IMR-90 (cell line): ENCODE data around the gene CSPG5. TPM values are rescaled to one million over a fixed set of nuclear protein-coding genes. Genes with fewer than 3 reads are reported as not detected.

Experiments
- ATAC-seq: fragments of 200-7000 bp; cut with Tn5 transposase; 2 replicates; pipeline ENCODE4 v1.9.1; 2020; ENCODE audit warnings: low read depth, mild to moderate bottlenecking, moderate library complexity
- BruUV-seq: library from RNA; stranded (reverse); fragments of 400-500 nt; replicated peaks from 2 replicates; lab custom pipeline; 2021; lab: Mats Ljungman, UMichigan
- CTCF ChIA-PET: fragments of 300-600 bp; formaldehyde crosslinking; extraction: SDS; loops from one replicate; lab custom pipeline; 2021; ENCODE audit warnings: antibody characterized with exemption; lab: Yijun Ruan, JAX
- POLR2A ChIA-PET: fragments of 300-600 bp; sonication (Branson Sonifier 250); formaldehyde crosslinking; loops from one replicate; lab custom pipeline; 2022; ENCODE audit warnings: antibody characterized with exemption; ENCODE audit not compliant: unreplicated experiment; lab: Charles Lee
- DNase-seq: peaks from one replicate; pipeline ENCODE4 v3.0.0; 2013
- H2AFZ ChIP-seq: replicated peaks from 2 replicates; pipeline ENCODE3; 2013; ENCODE audit warnings: low read length, mild to moderate bottlenecking; ENCODE audit not compliant: poor library complexity
- H2AK5ac ChIP-seq: 2 replicates; pipeline ENCODE4 v1.6.1; 2013; ENCODE audit warnings: low read depth, low read length, inconsistent platforms
- H2AK9ac ChIP-seq: replicated peaks from 2 replicates; pipeline ENCODE3; 2013; ENCODE audit warnings: mild to moderate bottlenecking, low read depth, low read length, moderate library complexity; ENCODE audit not compliant: poor library complexity
- H2BK120ac ChIP-seq: 2 replicates; pipeline ENCODE4 v1.6.1; 2013; ENCODE audit warnings: low read depth, low read length, inconsistent platforms
- H2BK15ac ChIP-seq: 3 replicates; pipeline ENCODE4 v1.6.1; 2013; ENCODE audit warnings: low read depth, low read length, inconsistent platforms
- H2BK20ac ChIP-seq: 2 replicates; pipeline ENCODE4 v1.6.1; 2013; ENCODE audit warnings: low read depth, mild to moderate bottlenecking, inconsistent platforms, low read length, moderate library complexity
- H2BK5ac ChIP-seq: 2 replicates; pipeline ENCODE4 v1.6.1; 2013; ENCODE audit warnings: mild to moderate bottlenecking, low read depth, low read length, inconsistent platforms; ENCODE audit not compliant: poor library complexity, severe bottlenecking
- H3K14ac ChIP-seq: replicated peaks from 2 replicates; pipeline ENCODE4 v1.6.1; 2013; ENCODE audit warnings: low read depth, low read length, inconsistent platforms
- H3K18ac ChIP-seq: 2 replicates; pipeline ENCODE4 v1.6.1; 2013; ENCODE audit warnings: low read depth, low read length, control low read depth
- H3K23ac ChIP-seq: 2 replicates; pipeline ENCODE4 v1.6.1; 2013; ENCODE audit warnings: low read depth, low read length, inconsistent platforms
- H3K27ac ChIP-seq: 2 replicates; pipeline ENCODE4 v1.5.1; 2013; ENCODE audit warnings: mild to moderate bottlenecking, control low read depth, low read length; ENCODE audit not compliant: insufficient read depth
- H3K27me3 ChIP-seq: 2 replicates; pipeline ENCODE4 v1.6.1; 2013; ENCODE audit warnings: low read length; ENCODE audit not compliant: control insufficient read depth, insufficient read depth
- H3K36me3 ChIP-seq: 2 replicates; pipeline ENCODE4 v1.6.1; 2013; ENCODE audit warnings: low read length, mixed read lengths; ENCODE audit not compliant: control insufficient read depth, insufficient read depth
- H3K4ac ChIP-seq: 2 replicates; pipeline ENCODE4 v1.6.1; 2013; ENCODE audit warnings: low read depth, low read length, inconsistent platforms
- H3K4me1 ChIP-seq: 2 replicates; pipeline ENCODE4 v1.6.1; 2013; ENCODE audit warnings: low read length, mixed read lengths; ENCODE audit not compliant: control insufficient read depth, insufficient read depth
- H3K4me2 ChIP-seq: 2 replicates; pipeline ENCODE4 v1.6.1; 2013; ENCODE audit warnings: low read depth, mild to moderate bottlenecking, control low read depth, low read length, moderate library complexity
- H3K4me3 ChIP-seq: 2 replicates; pipeline ENCODE4 v1.5.1; 2013; ENCODE audit warnings: low read depth, mild to moderate bottlenecking, control low read depth, low read length, moderate library complexity; ENCODE audit not compliant: insufficient read depth
- H3K56ac ChIP-seq: 2 replicates; pipeline ENCODE4 v1.6.1; 2013; ENCODE audit warnings: low read length, inconsistent platforms; ENCODE audit not compliant: insufficient read depth; ENCODE audit errors: extremely low read depth
- H3K79me1 ChIP-seq, 2 experiments: 2 replicates each; pipeline ENCODE4 v1.6.1; 2013; ENCODE audit warnings: low read length in 2 of 2, inconsistent platforms in 1 of 2, low read depth in 1 of 2
- H3K9ac ChIP-seq: 2 replicates; pipeline ENCODE4 v1.6.1; 2013; ENCODE audit warnings: low read depth, low read length, control low read depth
- H3K9me1 ChIP-seq: 2 replicates; pipeline ENCODE4 v1.6.1; 2013; ENCODE audit warnings: low read length, inconsistent platforms; ENCODE audit not compliant: insufficient read depth
- H3K9me3 ChIP-seq: 2 replicates; pipeline ENCODE4 v1.6.1; 2013; ENCODE audit warnings: low read length; ENCODE audit not compliant: control insufficient read depth, insufficient read depth
- H4K20me1 ChIP-seq: 2 replicates; pipeline ENCODE4 v1.6.1; 2013; ENCODE audit warnings: low read length, inconsistent platforms; ENCODE audit not compliant: insufficient read depth
- H4K5ac ChIP-seq: 2 replicates; pipeline ENCODE4 v1.6.1; 2013; ENCODE audit warnings: mild to moderate bottlenecking, low read depth, low read length, control low read depth
- H4K8ac ChIP-seq, 2 experiments: 2 replicates each; pipeline ENCODE4 v1.6.1; 2013; ENCODE audit warnings: low read depth in 2 of 2, low read length in 2 of 2, control low read depth in 1 of 2, inconsistent platforms in 1 of 2
- H4K91ac ChIP-seq: 2 replicates; pipeline ENCODE4 v1.6.1; 2013; ENCODE audit warnings: low read depth, low read length, inconsistent platforms; ENCODE audit not compliant: insufficient read depth
- BHLHE40 ChIP-seq: fragments of 150-350 bp; IDR thresholded peaks from 2 replicates; pipeline ENCODE4 v1.6.1; 2016; ENCODE audit warnings: mild to moderate bottlenecking, low read depth, low read length
- CEBPB ChIP-seq: IDR thresholded peaks from 2 replicates; pipeline ENCODE4 v1.6.1; 2012; ENCODE audit warnings: low read depth, low read length, improper control_type of control experiment
- CHD1 ChIP-seq: IDR thresholded peaks from 2 replicates; pipeline ENCODE4 v1.6.1; 2012; ENCODE audit warnings: low read depth, low read length, improper control_type of control experiment
- FOS ChIP-seq: fragments of 150-350 bp; IDR thresholded peaks from 2 replicates; pipeline ENCODE4 v1.6.1; 2016; ENCODE audit warnings: low read depth, low read length
- MAFK ChIP-seq: IDR thresholded peaks from 2 replicates; pipeline ENCODE4 v1.6.1; 2012; ENCODE audit warnings: low read depth, low read length, improper control_type of control experiment
- MXI1 ChIP-seq: IDR thresholded peaks from 2 replicates; pipeline ENCODE4 v1.6.1; 2012; ENCODE audit warnings: low read depth, mild to moderate bottlenecking, low read length, moderate library complexity, borderline replicate concordance
- NFE2L2 ChIP-seq: fragments of 150-350 bp; IDR thresholded peaks from 2 replicates; pipeline ENCODE4 v1.6.1; 2016; ENCODE audit warnings: low read depth, mild to moderate bottlenecking, low read length
- POLR2A ChIP-seq: IDR thresholded peaks from 2 replicates; pipeline ENCODE4 v1.6.1; 2012; ENCODE audit warnings: mild to moderate bottlenecking, low read depth, low read length
- RAD21 ChIP-seq: IDR thresholded peaks from 2 replicates; pipeline ENCODE4 v1.6.1; 2012; ENCODE audit warnings: low read length, improper control_type of control experiment
- RCOR1 ChIP-seq: IDR thresholded peaks from 2 replicates; pipeline ENCODE4 v1.6.1; 2012; ENCODE audit warnings: mild to moderate bottlenecking, low read length, improper control_type of control experiment; ENCODE audit not compliant: insufficient replicate concordance
- RFX5 ChIP-seq: IDR thresholded peaks from 2 replicates; pipeline ENCODE4 v1.8.0; 2012; ENCODE audit warnings: low read depth, mild to moderate bottlenecking, low read length, moderate library complexity
- SMC3 ChIP-seq: fragments of 150-350 bp; IDR thresholded peaks from 2 replicates; pipeline ENCODE4 v1.6.1; 2016; ENCODE audit warnings: low read depth, mild to moderate bottlenecking, antibody characterized with exemption, low read length, moderate library complexity
- WGBS, 2 experiments: methylation state at CpG; one replicate each; pipeline versions ENCODE4 v1.1.5 to v1.1.7; 2013; ENCODE audit warnings: missing lambda C conversion rate in 2 of 2; ENCODE audit not compliant: insufficient read length in 1 of 2; ENCODE audit errors: extremely low coverage in 2 of 2; 5-methylcytosine and 5-hydroxymethylcytosine counted together
- dilution Hi-C: fragments of 300-500 bp; cut with HindIII; formaldehyde crosslinking; loops from one replicate; pipeline ENCODE4 v1.14.3; 2018; ENCODE audit warnings: low sequenced_read_pairs; ENCODE audit not compliant: unreplicated experiment
- in situ Hi-C: fragments of 300-500 bp; cut with MboI; formaldehyde crosslinking; loops from 3 replicates; pipeline ENCODE4 v1.14.3; 2019; ENCODE audit warnings: low sequenced_read_pairs, inconsistent platforms, mixed read lengths
- intact Hi-C: fragments of 100-400 bp; cut with micrococcal nuclease; formaldehyde crosslinking; loops from 2 replicates; pipeline ENCODE4 v1.10.0; 2022
- polyA plus RNA-seq, 3 experiments: library from polyadenylated mRNA; depleted of rRNA; stranded (reverse); fragments of >200 nt; gene quantifications; 2 replicates each; pipeline ENCODE4 v1.2.3, GENCODE V29; 2012; ENCODE audit warnings: low replicate concordance in 1 of 3
- total RNA-seq: library from RNA; depleted of rRNA; stranded (reverse); fragments of >200 nt; gene quantifications from 2 replicates; pipeline ENCODE4 v1.2.3, GENCODE V29; 2012
- TF ChIP-seq, protein P1 (sequence below): fragments of 150-350 bp; IDR thresholded peaks from 2 replicates; pipeline ENCODE4 v1.6.1; 2016; ENCODE audit warnings: low read depth, mild to moderate bottlenecking, low read length, moderate library complexity, borderline replicate concordance
- TF ChIP-seq, protein P2 (sequence below): fragments of 150-350 bp; IDR thresholded peaks from 2 replicates; pipeline ENCODE4 v1.6.1; 2017; ENCODE audit warnings: mild to moderate bottlenecking, antibody characterized with exemption, low read length, low read depth

CSPG5 gene
- total and polyA plus RNA-seq, 2 of the 4 experiments (the other 2 are of a cell fraction): under 0.01 to 0.10 TPM

DNA sequence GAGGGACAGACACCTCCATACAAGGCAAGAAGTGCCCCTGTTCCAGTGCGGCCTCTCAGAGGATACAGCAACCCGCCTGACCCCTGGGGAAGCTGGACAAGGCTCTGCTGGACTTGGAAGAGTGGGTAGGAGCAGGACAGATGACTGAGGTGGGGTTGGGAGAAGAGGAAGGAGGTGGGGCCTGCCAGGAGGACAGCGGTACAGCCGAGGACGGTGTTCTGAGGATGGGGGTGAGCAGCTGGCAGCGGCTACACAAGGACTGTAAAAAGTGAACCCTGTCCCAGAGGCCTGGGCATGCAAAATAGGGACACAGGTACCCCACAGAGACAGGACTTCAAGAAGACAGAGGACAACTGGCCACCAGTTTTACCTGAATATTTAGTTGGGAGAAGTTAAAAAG lies 41.7 kb downstream of the CSPG5 start:
- Histone ChIP-seq H2BK20ac (no peak overlapping the region), H3K27me3 (peaks cover 12% of the 10 kb centered on the region), H2BK120ac (no peak overlapping the region), H4K5ac (no peak overlapping the region), H4K8ac (no peak overlapping the region), H3K9me3 (no peaks in the 10 kb centered on the region; the same call in 1 of the 2 replicates), H3K4me2 (no peak overlapping the region), H2BK15ac (no peak overlapping the region), H2AFZ (no peak overlapping the region), H3K23ac (no peak overlapping the region), H4K91ac (no peak overlapping the region), H3K4ac (no peak overlapping the region), H2AK9ac (no peak overlapping the region), H3K4me3 (no peak overlapping the region), H3K4me1 (no peaks in the 10 kb centered on the region), H3K18ac (no peak overlapping the region), H3K79me1 (no peaks in the 10 kb centered on the region), H3K36me3 (no peaks in the 10 kb centered on the region), H3K27ac (no peak overlapping the region), H4K20me1 (no peaks in the 10 kb centered on the region), H2AK5ac (no peak overlapping the region), H3K14ac (no peak overlapping the region), H2BK5ac (no peak overlapping the region), H3K9ac (no peak overlapping the region), H3K56ac (no peak overlapping the region), H3K9me1 (0 out of 2 replicates have a peak, but pooled peaks cover 3% of the 10 kb centered on the region)
- WGBS, 2 experiments: 45% methylated on average over 3 of the region's 6 CpGs; no CpG with 5 or more reads in 1 of the 2 experiments
- ChIA-PET CTCF (no interaction called here), POLR2A (no interaction called here)
- TF ChIP-seq, protein P1, sequence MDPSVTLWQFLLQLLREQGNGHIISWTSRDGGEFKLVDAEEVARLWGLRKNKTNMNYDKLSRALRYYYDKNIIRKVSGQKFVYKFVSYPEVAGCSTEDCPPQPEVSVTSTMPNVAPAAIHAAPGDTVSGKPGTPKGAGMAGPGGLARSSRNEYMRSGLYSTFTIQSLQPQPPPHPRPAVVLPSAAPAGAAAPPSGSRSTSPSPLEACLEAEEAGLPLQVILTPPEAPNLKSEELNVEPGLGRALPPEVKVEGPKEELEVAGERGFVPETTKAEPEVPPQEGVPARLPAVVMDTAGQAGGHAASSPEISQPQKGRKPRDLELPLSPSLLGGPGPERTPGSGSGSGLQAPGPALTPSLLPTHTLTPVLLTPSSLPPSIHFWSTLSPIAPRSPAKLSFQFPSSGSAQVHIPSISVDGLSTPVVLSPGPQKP: no peak
- no peak for TF ChIP-seq POLR2A
- no peak for TF ChIP-seq CEBPB
- no peak for TF ChIP-seq SMC3
- no peak for TF ChIP-seq NFE2L2
- TF ChIP-seq RFX5: no peak
- TF ChIP-seq RCOR1: no peak
- TF ChIP-seq, protein P2, sequence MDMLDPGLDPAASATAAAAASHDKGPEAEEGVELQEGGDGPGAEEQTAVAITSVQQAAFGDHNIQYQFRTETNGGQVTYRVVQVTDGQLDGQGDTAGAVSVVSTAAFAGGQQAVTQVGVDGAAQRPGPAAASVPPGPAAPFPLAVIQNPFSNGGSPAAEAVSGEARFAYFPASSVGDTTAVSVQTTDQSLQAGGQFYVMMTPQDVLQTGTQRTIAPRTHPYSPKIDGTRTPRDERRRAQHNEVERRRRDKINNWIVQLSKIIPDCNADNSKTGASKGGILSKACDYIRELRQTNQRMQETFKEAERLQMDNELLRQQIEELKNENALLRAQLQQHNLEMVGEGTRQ: no peak
- TF ChIP-seq MAFK: no peak
- no peak for TF ChIP-seq MXI1
- TF ChIP-seq RAD21: no peak
- no peak for TF ChIP-seq FOS
- no peak for TF ChIP-seq BHLHE40
- TF ChIP-seq CHD1: no peak
- ATAC-seq (no peak), DNase-seq (no peak)
- BruUV-seq: no TSS peak
- dilution Hi-C loops: no loop called here
- in situ Hi-C loops: no loop called here
- intact Hi-C loops: no loop called here
